Ishikawa (cell line): ENCODE results near the gene EPB41.

Experiments used
- CEBPB ChIP-seq: IDR thresholded peaks from 2 replicates; pipeline ENCODE4 v1.6.1; 2012
- CREB1 ChIP-seq: IDR thresholded peaks from 2 replicates; pipeline ENCODE4 v1.6.1; 2012; ENCODE audit warnings: low read depth
- EGR1 ChIP-seq: IDR thresholded peaks from 2 replicates; pipeline ENCODE4 v1.6.1; 2012
- EP300 ChIP-seq: IDR thresholded peaks from 2 replicates; pipeline ENCODE4 v1.6.1; 2012; ENCODE audit warnings: borderline replicate concordance
- FOXM1 ChIP-seq: IDR thresholded peaks from 2 replicates; pipeline ENCODE4 v1.6.1; 2012; ENCODE audit warnings: low read depth, borderline replicate concordance
- MAX ChIP-seq: IDR thresholded peaks from 2 replicates; pipeline ENCODE4 v1.6.1; 2012
- NFIC ChIP-seq: IDR thresholded peaks from 2 replicates; pipeline ENCODE4 v1.6.1; 2012
- RAD21 ChIP-seq: IDR thresholded peaks from 2 replicates; pipeline ENCODE4 v1.6.1; 2012; ENCODE audit warnings: low read depth
- TAF1 ChIP-seq: IDR thresholded peaks from 2 replicates; pipeline ENCODE4 v1.6.1; 2012; ENCODE audit warnings: low read depth, mild to moderate bottlenecking
- TCF12 ChIP-seq: IDR thresholded peaks from 2 replicates; pipeline ENCODE4 v1.6.1; 2012; ENCODE audit warnings: low read depth
- TEAD4 ChIP-seq: IDR thresholded peaks from 2 replicates; pipeline ENCODE4 v1.6.1; 2012
- YY1 ChIP-seq: IDR thresholded peaks from 2 replicates; pipeline ENCODE4 v1.6.1; 2012; ENCODE audit warnings: low read depth
- ZBTB7A ChIP-seq: IDR thresholded peaks from 2 replicates; pipeline ENCODE4 v1.6.1; 2012; ENCODE audit warnings: low read depth
- TF ChIP-seq, protein P1 (sequence below): IDR thresholded peaks from 2 replicates; pipeline ENCODE4 v1.6.1; 2012; ENCODE audit warnings: low read depth, mild to moderate bottlenecking
- TF ChIP-seq, protein P2 (sequence below): IDR thresholded peaks from 2 replicates; pipeline ENCODE4 v1.6.1; 2012

EPB41 gene

DNA sequence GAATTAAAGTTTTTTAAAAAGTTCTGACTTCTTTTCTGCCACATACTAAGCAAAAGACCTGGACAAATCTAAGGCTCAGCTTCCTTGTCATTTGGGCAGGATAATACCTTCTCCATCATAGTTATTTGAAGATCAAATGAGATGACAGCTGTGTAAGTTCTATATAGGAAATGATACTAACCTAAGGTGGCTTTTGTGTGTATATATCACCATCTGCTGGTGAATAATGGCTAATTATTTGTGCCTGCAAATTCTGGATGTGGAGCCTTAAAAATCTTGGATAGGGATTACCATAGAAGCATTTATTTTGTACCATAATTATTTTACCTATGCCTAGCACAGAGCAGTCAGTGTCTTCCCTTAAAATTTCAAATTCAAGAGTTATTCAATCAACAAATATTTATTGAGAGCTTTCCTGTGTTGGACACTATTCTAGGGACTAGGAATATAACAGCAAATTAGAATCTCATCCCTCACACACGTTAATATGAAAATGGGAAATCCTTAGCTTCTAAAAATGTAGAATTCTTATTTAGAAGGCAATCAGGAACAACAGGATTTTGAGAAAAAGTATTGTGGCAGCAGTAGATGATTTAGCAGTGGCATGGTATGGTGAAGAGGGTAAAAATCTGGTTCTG, 119.6 kb downstream of the EPB41 start:
- no peak for TF ChIP-seq CREB1
- no peak for TF ChIP-seq YY1
- TF ChIP-seq NFIC = no peak
- 0 out of 2 replicates have a peak, but pooled peaks have one; percentile 10 for TF ChIP-seq FOXM1
- TF ChIP-seq RAD21 = peak; percentile 93
- TF ChIP-seq, protein P1, sequence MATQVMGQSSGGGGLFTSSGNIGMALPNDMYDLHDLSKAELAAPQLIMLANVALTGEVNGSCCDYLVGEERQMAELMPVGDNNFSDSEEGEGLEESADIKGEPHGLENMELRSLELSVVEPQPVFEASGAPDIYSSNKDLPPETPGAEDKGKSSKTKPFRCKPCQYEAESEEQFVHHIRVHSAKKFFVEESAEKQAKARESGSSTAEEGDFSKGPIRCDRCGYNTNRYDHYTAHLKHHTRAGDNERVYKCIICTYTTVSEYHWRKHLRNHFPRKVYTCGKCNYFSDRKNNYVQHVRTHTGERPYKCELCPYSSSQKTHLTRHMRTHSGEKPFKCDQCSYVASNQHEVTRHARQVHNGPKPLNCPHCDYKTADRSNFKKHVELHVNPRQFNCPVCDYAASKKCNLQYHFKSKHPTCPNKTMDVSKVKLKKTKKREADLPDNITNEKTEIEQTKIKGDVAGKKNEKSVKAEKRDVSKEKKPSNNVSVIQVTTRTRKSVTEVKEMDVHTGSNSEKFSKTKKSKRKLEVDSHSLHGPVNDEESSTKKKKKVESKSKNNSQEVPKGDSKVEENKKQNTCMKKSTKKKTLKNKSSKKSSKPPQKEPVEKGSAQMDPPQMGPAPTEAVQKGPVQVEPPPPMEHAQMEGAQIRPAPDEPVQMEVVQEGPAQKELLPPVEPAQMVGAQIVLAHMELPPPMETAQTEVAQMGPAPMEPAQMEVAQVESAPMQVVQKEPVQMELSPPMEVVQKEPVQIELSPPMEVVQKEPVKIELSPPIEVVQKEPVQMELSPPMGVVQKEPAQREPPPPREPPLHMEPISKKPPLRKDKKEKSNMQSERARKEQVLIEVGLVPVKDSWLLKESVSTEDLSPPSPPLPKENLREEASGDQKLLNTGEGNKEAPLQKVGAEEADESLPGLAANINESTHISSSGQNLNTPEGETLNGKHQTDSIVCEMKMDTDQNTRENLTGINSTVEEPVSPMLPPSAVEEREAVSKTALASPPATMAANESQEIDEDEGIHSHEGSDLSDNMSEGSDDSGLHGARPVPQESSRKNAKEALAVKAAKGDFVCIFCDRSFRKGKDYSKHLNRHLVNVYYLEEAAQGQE = no peak
- no peak for TF ChIP-seq TEAD4
- no peak for TF ChIP-seq TAF1
- TF ChIP-seq EP300 = no peak

- TF ChIP-seq, protein P1 = no peak
- no peak for TF ChIP-seq EGR1
- TF ChIP-seq ZBTB7A = no peak
- no peak for TF ChIP-seq TAF1
- no peak for TF ChIP-seq CEBPB
- no peak for TF ChIP-seq CREB1
- no peak for TF ChIP-seq TCF12
- TF ChIP-seq EP300 = no peak
- TF ChIP-seq RAD21 = no peak
- no peak for TF ChIP-seq MAX
- TF ChIP-seq FOXM1 = no peak
- TF ChIP-seq, protein P2, sequence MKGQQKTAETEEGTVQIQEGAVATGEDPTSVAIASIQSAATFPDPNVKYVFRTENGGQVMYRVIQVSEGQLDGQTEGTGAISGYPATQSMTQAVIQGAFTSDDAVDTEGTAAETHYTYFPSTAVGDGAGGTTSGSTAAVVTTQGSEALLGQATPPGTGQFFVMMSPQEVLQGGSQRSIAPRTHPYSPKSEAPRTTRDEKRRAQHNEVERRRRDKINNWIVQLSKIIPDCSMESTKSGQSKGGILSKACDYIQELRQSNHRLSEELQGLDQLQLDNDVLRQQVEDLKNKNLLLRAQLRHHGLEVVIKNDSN = no peak
- no peak for TF ChIP-seq TEAD4
- no peak for TF ChIP-seq YY1
- TF ChIP-seq NFIC = no peak
Observed at GRCh38 chr1:29043274-29043965, 129.1 kb downstream of the EPB41 start.

GRCh38 chr1:29044010-29044409, 129.6 kb downstream of the EPB41 start:
- TF ChIP-seq NFIC (no peak), MAX (no peak), EGR1 (no peak), TCF12 (no peak), RAD21 (no peak), CREB1 (no peak), TAF1 (no peak), FOXM1 (no peak), CEBPB (no peak), ZBTB7A (no peak), YY1 (no peak), EP300 (no peak), TEAD4 (no peak)
- TF ChIP-seq, protein P2 = no peak
- TF ChIP-seq, protein P1 = no peak

GRCh38 chr1:29047142-29047541, 132.8 kb downstream of the EPB41 start:
- no peak for TF ChIP-seq CREB1
- no peak for TF ChIP-seq MAX
- TF ChIP-seq TAF1 = no peak
- TF ChIP-seq FOXM1 = no peak
- no peak for TF ChIP-seq YY1
- TF ChIP-seq TCF12 = no peak
